Measurements from ENCODE around the gene CYB561. TPM values are rescaled to one million over a fixed set of nuclear protein-coding genes. Genes with fewer than 3 reads are reported as not detected.

CYB561 gene
- total and polyA plus RNA-seq, 2 experiments from 2014 or later = 13.7 to 30.9 TPM

GRCh38 chr17:63442549-63443035 lies 3.5 kb downstream of the CYB561 start:
- H3K4me2 ChIP-seq = no peak overlapping the region
- 0 out of 2 replicates have a peak, but pooled peaks cover 4% of the 10 kb centered on the region for H3F3A ChIP-seq (replicated peaks; ENCODE audit: low read depth)
- H3K9me2 ChIP-seq (ENCODE audit: insufficient read depth) = no peaks in the 10 kb centered on the region
- peaks cover 17% of the 10 kb centered on the region for H3K4me1 ChIP-seq (ENCODE audit: insufficient read depth)
- H3K36me3 ChIP-seq (ENCODE audit: insufficient read depth) = no peaks in the 10 kb centered on the region
- H3K9me3 Mint-ChIP-seq = no peaks in the 10 kb centered on the region
- H3K27ac Mint-ChIP-seq = no peak overlapping the region
- peaks cover 39% of the 10 kb centered on the region for H3K4me1 Mint-ChIP-seq
- no peak overlapping the region for H3K4me3 ChIP-seq
- no peak for ATAC-seq
- no peak overlapping the region for H3K27ac ChIP-seq (ENCODE audit: low read depth)
- DNase-seq (ENCODE audit: low spot score) = no peak
- H2AFZ ChIP-seq = no peak overlapping the region
- H3K36me3 Mint-ChIP-seq (ENCODE audit: low read depth) = no peaks in the 10 kb centered on the region
- H4K20me1 ChIP-seq (replicated peaks; ENCODE audit: insufficient read depth) = no peaks in the 10 kb centered on the region
- peaks cover 6% of the 10 kb centered on the region for H3K27me3 ChIP-seq (ENCODE audit: insufficient read depth)
- peaks cover 12% of the 10 kb centered on the region for H3K79me2 ChIP-seq (replicated peaks; ENCODE audit: insufficient read depth)
- no peak overlapping the region for H3K4me3 Mint-ChIP-seq
- TF ChIP-seq NANOG (IDR thresholded peaks at IDR 0.05; ENCODE audit: borderline replicate concordance) = no peak
- TF ChIP-seq ZNF331 (CRISPR knock-in tag; IDR thresholded peaks at IDR 0.05; ENCODE audit: low read depth) = no peak
- peak; percentile 18 to 59; a peak in 2 of 4 replicates for TF ChIP-seq CTCF (conservative IDR thresholded peaks at IDR 0.05; ENCODE audit: low read depth in 2 of 2)
- no peak for TF ChIP-seq ETS1 (IDR thresholded peaks at IDR 0.05)
- TF ChIP-seq STAT1 (IDR thresholded peaks at IDR 0.05; ENCODE audit: unreplicated experiment) = no peak
- H3K27me3 Mint-ChIP-seq (ENCODE audit: insufficient read depth, low read depth, poor library complexity) = peaks cover 10% of the 10 kb centered on the region

- Histone ChIP-seq H3K36me3 (ENCODE audit: insufficient read depth) (no peaks in the 10 kb centered on the region), H3F3A (replicated peaks; ENCODE audit: low read depth) (0 out of 2 replicates have a peak, but pooled peaks cover 2% of the 10 kb centered on the region), H3K79me2 (replicated peaks; ENCODE audit: insufficient read depth) (peaks cover 12% of the 10 kb centered on the region), H4K20me1 (replicated peaks; ENCODE audit: insufficient read depth) (no peaks in the 10 kb centered on the region), H3K27me3 (ENCODE audit: insufficient read depth) (peaks cover 6% of the 10 kb centered on the region), H3K4me2 (no peak overlapping the region), H2AFZ (no peak overlapping the region), H3K9me2 (ENCODE audit: insufficient read depth) (no peaks in the 10 kb centered on the region), H3K27ac (ENCODE audit: low read depth) (no peak overlapping the region), H3K4me1 (ENCODE audit: insufficient read depth) (peaks cover 12% of the 10 kb centered on the region), H3K4me3 (no peak overlapping the region)
- Mint-ChIP-seq H3K9me3 (no peaks in the 10 kb centered on the region), H3K27ac (no peak overlapping the region), H3K4me1 (peaks cover 39% of the 10 kb centered on the region), H3K4me3 (no peak overlapping the region), H3K36me3 (ENCODE audit: low read depth) (no peaks in the 10 kb centered on the region), H3K27me3 (ENCODE audit: insufficient read depth, low read depth, poor library complexity) (peaks cover 9% of the 10 kb centered on the region)
- DNase-seq (ENCODE audit: low spot score) = no peak
- TF ChIP-seq ZNF331 (CRISPR knock-in tag; IDR thresholded peaks at IDR 0.05; ENCODE audit: low read depth) (no peak), EZH2phosphoT487 (IDR thresholded peaks at IDR 0.05; ENCODE audit: unreplicated experiment) (no peak), ETS1 (IDR thresholded peaks at IDR 0.05) (no peak)
- TF ChIP-seq, protein P1, sequence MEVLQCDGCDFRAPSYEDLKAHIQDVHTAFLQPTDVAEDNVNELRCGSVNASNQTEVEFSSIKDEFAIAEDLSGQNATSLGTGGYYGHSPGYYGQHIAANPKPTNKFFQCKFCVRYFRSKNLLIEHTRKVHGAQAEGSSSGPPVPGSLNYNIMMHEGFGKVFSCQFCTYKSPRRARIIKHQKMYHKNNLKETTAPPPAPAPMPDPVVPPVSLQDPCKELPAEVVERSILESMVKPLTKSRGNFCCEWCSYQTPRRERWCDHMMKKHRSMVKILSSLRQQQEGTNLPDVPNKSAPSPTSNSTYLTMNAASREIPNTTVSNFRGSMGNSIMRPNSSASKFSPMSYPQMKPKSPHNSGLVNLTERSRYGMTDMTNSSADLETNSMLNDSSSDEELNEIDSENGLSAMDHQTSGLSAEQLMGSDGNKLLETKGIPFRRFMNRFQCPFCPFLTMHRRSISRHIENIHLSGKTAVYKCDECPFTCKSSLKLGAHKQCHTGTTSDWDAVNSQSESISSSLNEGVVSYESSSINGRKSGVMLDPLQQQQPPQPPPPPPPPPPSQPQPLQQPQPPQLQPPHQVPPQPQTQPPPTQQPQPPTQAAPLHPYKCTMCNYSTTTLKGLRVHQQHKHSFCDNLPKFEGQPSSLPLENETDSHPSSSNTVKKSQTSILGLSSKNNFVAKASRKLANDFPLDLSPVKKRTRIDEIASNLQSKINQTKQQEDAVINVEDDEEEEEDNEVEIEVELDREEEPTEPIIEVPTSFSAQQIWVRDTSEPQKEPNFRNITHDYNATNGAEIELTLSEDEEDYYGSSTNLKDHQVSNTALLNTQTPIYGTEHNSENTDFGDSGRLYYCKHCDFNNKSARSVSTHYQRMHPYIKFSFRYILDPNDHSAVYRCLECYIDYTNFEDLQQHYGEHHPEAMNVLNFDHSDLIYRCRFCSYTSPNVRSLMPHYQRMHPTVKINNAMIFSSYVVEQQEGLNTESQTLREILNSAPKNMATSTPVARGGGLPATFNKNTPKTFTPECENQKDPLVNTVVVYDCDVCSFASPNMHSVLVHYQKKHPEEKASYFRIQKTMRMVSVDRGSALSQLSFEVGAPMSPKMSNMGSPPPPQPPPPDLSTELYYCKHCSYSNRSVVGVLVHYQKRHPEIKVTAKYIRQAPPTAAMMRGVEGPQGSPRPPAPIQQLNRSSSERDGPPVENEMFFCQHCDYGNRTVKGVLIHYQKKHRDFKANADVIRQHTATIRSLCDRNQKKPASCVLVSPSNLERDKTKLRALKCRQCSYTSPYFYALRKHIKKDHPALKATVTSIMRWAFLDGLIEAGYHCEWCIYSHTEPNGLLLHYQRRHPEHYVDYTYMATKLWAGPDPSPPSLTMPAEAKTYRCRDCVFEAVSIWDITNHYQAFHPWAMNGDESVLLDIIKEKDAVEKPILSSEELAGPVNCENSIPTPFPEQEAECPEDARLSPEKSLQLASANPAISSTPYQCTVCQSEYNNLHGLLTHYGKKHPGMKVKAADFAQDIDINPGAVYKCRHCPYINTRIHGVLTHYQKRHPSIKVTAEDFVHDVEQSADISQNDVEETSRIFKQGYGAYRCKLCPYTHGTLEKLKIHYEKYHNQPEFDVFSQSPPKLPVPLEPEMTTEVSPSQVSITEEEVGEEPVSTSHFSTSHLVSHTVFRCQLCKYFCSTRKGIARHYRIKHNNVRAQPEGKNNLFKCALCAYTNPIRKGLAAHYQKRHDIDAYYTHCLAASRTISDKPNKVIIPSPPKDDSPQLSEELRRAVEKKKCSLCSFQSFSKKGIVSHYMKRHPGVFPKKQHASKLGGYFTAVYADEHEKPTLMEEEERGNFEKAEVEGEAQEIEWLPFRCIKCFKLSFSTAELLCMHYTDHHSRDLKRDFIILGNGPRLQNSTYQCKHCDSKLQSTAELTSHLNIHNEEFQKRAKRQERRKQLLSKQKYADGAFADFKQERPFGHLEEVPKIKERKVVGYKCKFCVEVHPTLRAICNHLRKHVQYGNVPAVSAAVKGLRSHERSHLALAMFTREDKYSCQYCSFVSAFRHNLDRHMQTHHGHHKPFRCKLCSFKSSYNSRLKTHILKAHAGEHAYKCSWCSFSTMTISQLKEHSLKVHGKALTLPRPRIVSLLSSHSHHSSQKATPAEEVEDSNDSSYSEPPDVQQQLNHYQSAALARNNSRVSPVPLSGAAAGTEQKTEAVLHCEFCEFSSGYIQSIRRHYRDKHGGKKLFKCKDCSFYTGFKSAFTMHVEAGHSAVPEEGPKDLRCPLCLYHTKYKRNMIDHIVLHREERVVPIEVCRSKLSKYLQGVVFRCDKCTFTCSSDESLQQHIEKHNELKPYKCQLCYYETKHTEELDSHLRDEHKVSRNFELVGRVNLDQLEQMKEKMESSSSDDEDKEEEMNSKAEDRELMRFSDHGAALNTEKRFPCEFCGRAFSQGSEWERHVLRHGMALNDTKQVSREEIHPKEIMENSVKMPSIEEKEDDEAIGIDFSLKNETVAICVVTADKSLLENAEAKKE (CRISPR knock-in tag; IDR thresholded peaks at IDR 0.05) = no peak
- no peak for ATAC-seq
Observed at GRCh38 chr17:63442074-63442473, 4.0 kb downstream of the CYB561 start.

All from GM23338 (cell line).